ENCODE measurements around the gene PAPLN.

DNA sequence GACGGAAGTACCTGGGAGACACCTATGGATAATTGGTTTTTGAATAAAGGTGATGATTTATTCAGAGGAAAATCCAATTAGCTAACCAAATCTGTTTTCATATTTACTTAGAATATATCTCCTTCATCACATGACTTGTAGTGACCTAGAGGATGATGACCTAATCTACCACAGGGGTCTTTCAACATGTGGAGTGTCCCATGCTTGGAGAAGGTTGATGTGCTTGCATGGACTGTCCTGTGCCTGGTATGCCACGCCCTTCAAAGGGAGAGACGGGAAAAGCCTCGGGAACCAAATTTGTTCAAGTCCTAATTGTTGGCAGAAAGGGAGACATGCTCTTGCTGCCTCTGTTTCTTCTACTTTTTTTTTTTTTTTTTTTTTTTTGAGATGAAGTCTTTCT is 11.8 kb upstream of the PAPLN start:
- TF ChIP-seq, protein P1, sequence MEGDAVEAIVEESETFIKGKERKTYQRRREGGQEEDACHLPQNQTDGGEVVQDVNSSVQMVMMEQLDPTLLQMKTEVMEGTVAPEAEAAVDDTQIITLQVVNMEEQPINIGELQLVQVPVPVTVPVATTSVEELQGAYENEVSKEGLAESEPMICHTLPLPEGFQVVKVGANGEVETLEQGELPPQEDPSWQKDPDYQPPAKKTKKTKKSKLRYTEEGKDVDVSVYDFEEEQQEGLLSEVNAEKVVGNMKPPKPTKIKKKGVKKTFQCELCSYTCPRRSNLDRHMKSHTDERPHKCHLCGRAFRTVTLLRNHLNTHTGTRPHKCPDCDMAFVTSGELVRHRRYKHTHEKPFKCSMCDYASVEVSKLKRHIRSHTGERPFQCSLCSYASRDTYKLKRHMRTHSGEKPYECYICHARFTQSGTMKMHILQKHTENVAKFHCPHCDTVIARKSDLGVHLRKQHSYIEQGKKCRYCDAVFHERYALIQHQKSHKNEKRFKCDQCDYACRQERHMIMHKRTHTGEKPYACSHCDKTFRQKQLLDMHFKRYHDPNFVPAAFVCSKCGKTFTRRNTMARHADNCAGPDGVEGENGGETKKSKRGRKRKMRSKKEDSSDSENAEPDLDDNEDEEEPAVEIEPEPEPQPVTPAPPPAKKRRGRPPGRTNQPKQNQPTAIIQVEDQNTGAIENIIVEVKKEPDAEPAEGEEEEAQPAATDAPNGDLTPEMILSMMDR (IDR thresholded peaks at IDR 0.05), result no peak
- TF ChIP-seq, protein P2, sequence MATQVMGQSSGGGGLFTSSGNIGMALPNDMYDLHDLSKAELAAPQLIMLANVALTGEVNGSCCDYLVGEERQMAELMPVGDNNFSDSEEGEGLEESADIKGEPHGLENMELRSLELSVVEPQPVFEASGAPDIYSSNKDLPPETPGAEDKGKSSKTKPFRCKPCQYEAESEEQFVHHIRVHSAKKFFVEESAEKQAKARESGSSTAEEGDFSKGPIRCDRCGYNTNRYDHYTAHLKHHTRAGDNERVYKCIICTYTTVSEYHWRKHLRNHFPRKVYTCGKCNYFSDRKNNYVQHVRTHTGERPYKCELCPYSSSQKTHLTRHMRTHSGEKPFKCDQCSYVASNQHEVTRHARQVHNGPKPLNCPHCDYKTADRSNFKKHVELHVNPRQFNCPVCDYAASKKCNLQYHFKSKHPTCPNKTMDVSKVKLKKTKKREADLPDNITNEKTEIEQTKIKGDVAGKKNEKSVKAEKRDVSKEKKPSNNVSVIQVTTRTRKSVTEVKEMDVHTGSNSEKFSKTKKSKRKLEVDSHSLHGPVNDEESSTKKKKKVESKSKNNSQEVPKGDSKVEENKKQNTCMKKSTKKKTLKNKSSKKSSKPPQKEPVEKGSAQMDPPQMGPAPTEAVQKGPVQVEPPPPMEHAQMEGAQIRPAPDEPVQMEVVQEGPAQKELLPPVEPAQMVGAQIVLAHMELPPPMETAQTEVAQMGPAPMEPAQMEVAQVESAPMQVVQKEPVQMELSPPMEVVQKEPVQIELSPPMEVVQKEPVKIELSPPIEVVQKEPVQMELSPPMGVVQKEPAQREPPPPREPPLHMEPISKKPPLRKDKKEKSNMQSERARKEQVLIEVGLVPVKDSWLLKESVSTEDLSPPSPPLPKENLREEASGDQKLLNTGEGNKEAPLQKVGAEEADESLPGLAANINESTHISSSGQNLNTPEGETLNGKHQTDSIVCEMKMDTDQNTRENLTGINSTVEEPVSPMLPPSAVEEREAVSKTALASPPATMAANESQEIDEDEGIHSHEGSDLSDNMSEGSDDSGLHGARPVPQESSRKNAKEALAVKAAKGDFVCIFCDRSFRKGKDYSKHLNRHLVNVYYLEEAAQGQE (IDR thresholded peaks at IDR 0.05; ENCODE audit: insufficient read depth in 1 of 2, low read depth in 2 of 2, low read length in 1 of 2), result no peak
